Hepatic stellate cell (primary cell): ENCODE data around the gene GGCX.

Source experiments
- DNase-seq: peaks from one replicate; pipeline ENCODE4 v3.0.0; 2011; ENCODE audit warnings: low spot score

GGCX gene

DNA sequence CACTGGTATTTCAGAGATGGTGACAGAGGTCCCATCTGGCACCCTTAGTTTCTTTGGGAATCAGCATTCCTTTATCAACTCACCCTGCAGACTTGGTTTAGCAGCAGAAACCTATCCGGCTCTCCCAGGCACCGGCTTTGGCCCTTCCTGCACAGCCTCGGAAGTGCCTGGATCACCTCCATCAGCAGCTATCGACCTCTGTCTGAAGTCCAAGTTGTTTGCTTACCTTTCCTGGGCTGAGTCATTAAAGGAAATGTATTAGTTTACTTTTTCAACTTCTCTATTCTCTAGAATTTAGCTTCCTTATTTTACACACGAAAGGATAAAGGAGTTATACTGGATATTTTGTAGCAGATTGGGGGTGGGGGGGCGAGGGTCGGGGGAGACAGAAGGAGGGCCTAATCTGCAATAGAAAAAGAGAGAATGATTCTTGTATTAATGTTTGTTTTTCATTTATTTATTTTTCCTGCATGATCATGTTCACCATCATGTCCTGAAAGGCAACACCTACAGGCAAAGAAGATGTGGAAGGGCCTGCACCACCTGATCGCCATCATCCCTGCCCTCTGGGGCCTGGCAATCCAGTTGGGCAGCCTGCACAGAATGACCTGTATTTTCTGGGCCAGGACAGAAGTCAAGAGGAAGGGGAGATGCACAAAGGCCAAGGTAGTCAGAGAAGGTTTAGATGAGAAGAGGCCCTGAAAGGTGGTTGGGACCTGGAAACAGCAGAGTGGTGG, 44.5 kb downstream of the GGCX start:
- no peak for DNase-seq

DNA sequence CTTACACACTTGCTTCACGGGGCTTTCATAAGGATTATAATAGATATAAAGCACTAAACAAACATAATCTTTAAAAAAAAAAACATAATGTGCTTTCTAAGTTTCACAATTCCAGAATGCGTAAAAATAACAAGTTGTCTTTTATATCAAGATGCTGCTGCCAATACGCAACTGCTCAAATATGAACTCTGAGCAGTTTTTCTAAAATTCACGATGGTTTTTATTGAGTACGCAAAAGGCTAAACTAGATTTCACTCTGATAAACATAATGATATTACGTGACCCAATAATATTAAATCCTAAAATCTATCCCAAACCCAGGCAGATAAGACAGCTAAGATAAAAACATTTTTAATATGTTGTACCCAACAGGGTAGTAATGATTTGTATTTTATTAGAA, 47.0 kb downstream of the GGCX start:
- DNase-seq, result no peak

DNA sequence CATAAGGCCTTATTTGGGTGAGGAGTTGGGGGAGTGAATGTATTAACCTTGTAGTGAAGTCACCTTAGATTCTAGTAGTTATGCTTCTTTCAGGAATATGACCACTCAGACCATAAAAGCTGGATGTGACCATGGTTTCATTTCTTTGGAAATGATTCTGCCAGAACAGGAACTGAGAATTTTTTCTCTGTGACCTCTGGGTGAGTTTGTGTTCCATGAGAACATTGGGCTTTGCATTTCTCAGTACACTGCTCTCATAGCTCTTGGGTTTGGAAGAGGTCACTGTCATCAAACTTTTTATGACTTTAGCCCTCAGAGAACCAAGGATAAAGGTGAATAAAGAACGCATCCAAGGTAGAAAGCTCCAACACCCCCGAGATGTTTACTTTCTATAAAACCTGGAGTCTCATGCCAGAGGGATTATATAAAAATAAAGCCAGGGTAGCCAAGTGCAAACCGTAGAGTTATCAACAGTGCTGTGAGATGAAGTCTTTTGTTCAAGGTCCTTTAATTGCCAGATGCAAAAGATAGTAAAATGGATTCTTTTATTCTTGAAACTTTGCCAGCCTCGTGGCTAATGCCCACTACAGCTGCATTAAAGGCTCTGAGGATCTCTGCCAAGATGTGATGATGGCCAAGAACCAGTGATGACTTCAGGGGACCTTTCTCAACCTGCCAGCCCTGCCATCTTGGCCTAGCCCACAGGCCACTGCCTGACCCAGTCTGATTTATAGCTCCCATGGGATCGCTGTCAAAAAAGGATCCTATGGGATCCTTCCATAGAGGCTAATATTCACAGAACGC, 50.1 kb downstream of the GGCX start:
- no peak for DNase-seq

DNA sequence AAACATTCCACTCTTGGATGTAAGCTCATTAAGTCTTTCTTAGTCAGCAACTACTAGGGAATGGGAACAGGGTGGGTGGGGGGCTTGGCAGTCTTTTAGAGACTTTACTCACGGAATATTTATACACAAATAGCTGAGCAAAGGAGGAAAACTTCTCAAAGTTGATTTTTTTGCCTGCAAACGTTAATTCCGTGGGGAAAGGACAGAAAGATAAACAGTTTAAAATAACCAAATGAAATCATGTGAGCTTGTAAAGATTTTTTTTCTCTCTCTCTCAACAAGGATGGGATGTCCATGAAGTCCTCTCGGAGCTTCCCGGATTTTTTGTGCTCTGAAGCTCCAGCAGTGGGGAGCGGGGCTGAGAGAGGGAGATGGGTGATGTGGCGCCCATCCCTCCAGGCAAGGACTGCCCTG, 54.5 kb downstream of the GGCX start:
- DNase-seq, result no peak

DNA sequence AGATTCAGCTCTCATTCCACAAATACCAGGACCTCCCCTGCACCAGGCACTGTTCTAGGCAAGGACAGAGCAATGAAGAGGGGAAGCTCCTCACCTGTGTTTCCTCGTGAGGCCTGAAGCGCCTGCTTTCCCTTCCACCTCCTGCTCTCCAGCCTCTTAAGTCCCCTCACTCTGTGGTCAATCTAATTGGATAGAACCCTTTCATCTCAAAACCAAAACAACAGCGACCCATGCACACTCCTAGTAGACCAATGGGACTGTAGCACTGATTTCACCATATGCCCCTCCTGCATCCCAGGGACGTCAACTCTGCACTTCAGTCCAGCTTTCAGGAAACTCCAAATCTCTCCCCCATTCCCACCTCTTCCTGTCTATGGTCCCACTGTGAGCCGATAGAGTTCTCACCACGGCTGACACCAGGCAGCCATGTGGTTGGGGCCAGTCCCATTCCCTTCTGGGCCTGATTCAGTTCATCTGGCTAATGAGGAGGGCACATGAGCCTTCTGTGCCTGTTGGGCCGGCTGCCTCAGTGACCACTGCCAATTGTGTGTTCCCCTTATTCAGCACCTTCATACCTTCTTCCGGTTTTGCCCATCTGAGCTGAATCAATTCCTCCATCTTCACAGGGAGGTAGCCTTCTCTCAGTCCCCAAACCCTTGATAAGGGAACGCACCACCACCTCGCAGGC, 55.6 kb downstream of the GGCX start:
- DNase-seq, result no peak

DNA sequence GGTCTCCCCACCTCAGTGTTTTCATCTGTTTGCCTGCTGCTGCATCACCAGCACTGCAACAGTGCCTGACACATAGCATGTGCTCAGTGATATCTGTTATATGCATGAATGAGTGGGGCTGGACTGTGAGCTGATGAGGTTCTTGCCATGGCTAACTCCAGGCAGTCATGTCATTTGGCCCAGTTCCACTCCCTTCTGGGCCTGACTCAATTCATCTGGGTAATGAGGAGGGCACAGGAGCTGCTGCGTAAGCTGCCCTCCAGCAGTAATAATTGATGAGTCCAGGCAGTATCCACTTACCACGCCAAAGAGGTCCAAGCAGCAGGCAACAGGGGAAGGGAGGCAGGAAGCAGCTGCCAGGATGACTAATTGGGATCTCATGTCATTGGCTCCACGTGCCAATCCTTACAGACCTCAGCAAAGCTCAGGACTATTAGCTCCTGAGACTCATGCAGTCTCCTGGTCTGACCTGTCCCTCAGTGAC, 56.5 kb downstream of the GGCX start:
- DNase-seq, result peak; percentile 75

DNA sequence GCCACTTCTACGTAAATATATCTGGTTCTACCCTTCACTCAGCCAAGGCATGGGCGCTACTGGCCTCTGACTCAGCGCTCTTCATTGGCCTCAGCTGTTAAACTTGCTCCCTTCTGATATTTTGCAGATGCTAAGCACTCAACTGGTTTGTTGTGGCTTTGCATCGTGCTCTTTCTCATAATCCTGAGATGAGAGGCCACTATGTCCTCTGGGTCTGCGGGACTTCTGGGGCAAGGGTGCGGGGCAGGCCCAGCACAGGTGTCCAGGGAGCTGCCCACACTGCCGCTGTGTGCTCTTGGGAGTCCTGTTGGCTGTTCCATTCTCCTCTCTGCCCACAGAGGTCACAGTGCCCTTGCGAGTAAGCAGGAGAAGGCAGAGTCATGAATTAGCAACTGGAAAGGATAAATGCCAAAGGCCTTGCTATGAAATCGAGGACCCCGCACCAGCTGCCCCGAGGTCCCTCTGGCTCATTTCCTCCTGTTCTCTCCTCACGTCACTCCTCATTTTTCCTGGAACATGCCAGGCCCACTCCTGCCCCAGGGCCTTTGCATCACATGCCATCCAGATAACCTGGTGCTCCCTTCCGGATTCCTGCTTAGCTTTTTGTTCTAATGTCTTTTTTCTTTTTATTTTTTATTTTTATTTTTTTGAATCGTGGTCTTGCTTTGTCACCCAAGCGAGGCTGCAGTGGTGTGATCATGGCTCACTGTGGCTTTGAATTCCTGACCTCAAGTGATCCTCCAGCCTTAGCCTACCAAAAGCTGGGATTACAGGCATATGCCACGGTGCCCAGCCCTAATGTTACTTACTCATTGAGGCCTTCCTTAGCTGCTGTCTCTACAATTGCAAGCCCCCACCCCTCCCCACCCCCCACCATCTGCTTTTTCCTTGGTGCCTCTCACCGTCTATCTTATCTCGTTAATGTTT, 57.2 kb downstream of the GGCX start:
- no peak for DNase-seq

DNA sequence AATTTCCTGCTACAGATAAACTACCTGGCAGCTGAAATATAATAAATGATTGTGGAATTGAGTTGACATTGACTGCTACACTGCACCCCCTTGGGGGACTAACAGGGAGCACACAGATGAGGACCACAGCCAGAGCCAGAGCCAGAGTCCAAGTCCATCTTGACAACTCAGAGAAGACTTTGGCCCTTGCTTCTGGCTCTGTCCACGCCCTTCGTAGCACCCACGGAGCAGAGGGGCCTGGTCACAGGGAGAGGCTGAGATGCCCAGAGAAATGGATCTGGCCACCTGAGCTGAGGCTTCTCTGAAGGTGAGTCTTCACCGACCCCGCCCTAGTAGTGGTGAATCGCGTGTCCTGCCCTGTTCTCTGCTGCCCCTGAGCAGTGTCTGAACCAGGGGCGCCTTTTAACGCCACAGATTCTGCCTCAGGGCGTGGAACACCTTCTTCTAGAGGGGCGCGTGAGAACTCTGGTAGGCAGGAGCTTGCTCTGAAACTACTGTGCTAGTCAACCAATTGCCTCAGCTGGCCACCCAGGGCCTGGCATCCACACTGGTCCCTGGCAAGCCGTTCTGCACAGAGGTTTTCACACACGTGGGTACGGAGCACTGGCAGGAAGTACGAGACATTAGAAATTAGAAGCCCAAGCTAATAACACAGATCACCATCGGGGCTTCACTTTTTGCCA, 58.0 kb downstream of the GGCX start:
- DNase-seq, result no peak

DNA sequence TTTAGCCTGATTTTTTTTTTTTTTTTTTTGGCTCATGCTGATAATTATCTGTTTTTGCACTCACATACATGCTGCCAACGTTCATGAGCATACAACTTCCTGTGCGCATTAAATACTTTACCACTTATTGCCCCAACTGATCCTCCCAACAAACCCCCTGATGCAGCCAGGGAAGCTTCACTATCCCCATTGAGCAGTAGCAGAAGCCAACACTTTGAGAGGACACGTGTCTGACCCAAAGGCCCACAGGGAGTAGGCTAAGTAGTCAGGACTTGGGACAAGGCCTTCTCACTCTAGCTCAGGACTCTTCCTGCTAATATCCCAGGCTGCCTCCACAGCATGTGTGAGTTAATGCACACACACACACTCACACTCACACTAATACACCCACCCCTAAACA, 58.6 kb downstream of the GGCX start:
- no peak for DNase-seq

DNA sequence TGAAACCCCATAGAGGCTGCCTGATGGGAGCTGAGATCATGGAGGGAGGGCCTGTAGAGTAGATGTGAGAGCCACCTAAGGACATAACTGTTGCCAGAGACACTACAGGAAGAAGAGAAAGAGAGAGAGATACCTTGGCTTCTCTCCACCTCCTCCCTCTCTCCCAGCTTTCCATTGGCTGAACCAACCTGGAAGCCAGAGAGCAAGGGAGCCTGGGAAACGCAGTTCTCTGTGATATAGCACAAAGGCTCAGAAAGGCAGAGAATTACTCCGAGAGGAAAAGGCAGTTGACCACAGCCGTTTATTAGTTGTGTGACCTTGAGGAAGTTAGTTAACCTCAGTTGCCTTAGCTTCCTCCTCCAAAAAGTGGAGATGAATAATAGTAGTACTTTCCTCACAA, 60.0 kb downstream of the GGCX start:
- no peak for DNase-seq

DNA sequence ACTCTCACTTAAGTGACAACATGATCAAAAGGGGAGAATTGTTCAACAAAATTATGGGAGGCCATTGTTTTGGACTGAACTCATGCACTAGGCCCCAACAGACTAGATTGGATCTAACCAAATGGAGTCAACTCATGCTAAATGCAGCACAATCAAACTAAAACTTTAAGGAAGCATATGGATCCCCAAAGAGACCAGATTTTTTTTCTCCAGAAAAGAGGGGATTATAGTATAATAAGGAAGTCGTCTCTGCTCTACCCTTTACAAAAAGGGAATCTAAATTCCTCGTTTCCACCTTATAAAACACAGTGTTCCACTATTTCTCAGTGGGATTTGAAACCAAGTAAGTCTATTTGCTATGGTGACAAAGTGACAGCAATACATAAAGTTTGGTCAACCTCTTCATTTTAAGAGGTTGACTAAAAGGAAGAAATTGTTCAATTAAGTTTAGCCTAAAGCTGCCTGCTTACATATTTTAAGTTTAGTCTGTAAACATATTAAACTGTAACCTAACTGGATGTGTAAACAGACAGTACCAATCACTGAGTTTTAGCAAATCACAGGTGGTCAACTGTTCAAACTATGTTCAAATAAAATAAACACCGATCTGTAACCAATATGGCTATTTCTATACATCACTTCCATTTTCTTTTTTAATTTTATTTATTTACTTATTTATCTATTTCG, 63.2 kb downstream of the GGCX start:
- DNase-seq, result no peak

DNA sequence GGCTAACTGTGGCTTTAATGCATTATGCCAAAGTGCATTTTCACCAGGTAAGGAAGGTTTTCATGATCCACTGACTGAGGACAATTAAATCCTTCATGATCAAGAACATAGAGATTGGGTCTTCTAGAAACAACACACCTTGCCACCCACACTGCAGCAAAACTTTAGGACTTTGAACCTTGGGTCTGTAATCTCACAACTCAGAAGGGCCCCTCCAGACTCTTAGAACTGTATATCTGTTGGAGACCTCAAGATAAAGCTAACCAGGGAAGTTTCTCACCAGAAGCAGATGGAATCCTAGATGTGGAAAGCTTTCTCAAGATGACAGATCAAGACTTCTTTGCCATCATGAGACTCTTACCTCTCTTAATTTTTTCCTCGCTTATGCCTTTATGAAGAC, 64.9 kb downstream of the GGCX start:
- DNase-seq, result no peak
